Measurements from ENCODE around the gene ILDR1. TPM values are rescaled to one million over a fixed set of nuclear protein-coding genes. Genes with fewer than 3 reads are reported as not detected.

Gene ILDR1
- total RNA-seq, 4 donors from 2014 or later = not detected

DNA sequence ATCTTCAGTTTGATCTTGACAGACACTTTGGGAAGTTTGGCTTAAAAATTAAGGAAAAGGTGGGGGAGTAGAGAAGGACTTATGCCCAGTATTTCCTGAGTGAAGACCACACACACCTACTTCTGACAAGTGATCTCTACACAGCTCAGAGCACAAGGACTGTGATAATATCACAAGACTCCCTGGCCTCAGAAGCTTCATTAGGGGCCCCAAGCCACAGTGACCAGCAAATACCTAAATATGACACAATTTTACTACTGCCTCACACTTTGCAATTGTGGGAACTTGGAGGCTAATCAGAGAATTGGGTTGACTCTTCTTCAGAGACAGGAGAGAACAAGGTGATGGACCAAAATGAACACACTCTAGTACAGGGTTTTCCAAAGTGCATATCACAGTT, 2.6 kb downstream of the ILDR1 start:
- DNase-seq (ENCODE audit: low spot score) (no peak), ATAC-seq (ENCODE audit: low FRiP score) (no peak)
- TF ChIP-seq, protein P1, sequence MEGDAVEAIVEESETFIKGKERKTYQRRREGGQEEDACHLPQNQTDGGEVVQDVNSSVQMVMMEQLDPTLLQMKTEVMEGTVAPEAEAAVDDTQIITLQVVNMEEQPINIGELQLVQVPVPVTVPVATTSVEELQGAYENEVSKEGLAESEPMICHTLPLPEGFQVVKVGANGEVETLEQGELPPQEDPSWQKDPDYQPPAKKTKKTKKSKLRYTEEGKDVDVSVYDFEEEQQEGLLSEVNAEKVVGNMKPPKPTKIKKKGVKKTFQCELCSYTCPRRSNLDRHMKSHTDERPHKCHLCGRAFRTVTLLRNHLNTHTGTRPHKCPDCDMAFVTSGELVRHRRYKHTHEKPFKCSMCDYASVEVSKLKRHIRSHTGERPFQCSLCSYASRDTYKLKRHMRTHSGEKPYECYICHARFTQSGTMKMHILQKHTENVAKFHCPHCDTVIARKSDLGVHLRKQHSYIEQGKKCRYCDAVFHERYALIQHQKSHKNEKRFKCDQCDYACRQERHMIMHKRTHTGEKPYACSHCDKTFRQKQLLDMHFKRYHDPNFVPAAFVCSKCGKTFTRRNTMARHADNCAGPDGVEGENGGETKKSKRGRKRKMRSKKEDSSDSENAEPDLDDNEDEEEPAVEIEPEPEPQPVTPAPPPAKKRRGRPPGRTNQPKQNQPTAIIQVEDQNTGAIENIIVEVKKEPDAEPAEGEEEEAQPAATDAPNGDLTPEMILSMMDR (IDR thresholded peaks at IDR 0.05) = no peak

DNA sequence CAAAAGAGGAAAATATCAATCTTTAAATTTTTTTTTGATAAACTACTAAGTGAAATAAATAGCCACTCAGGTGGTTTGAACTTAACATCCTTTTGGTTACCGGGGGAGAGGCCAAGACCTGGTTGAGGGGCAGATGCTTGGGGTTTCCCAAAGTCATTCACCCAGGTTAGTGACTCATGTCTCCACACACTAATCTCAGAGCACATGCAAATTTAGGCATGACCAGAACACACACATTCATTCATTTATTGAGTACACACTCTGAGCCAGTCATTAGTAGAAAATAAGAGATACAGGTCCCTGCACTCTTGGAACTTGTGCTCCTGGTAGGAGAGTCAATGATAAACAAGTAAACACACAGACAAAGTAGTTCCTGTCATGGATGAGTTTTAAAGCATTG, 7.3 kb downstream of the ILDR1 start:
- DNase-seq (ENCODE audit: low spot score) = no peak
- TF ChIP-seq, protein P1 (IDR thresholded peaks at IDR 0.05) = no peak
- ATAC-seq (ENCODE audit: low FRiP score) = no peak

DNA sequence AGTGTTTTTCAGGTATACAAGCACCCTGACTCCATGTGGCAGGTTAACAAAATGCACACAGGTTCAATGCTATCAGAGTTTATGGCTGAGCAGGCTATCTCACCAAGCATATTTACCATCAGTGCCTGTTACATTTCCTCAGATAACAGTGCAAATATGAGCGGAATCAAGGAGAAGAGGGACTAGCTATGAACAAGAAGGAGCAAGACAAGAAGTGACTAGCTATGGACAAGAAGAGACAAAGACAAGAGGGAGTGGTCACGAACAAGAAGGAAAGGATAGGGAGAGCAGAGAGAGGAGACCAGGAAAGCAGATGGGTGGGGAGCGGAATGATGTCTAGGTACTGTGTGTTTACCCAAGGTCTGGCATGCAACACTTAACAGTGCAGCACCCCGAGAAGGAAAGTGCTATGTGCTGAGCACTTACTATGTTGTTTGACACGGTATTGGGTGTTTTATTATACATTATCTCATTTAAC, 8.6 kb downstream of the ILDR1 start:
- TF ChIP-seq, protein P1 (IDR thresholded peaks at IDR 0.05) = no peak
- no peak for DNase-seq (ENCODE audit: low spot score)
- no peak for ATAC-seq (ENCODE audit: low FRiP score)

DNA sequence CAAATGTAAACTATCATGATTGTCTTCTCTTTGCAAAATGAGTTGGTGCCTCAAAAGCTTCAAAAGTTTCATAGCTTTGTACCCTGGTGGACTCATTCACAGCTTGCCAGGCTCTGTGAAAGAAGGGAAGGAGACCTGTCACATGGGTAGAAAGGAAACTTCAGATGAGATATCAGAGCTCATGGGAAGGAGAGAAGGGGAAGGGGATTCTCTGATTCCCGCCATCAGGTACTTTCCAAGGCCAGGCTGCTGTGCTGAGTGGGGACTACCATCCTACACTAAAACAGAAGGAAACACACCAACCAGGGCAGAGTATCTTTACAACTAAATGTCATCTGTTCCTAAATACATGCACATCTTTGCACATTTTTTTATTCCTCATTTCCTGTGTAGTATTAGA, 9.2 kb downstream of the ILDR1 start:
- DNase-seq (ENCODE audit: low spot score) (no peak), ATAC-seq (ENCODE audit: low FRiP score) (no peak)
- TF ChIP-seq, protein P1 (IDR thresholded peaks at IDR 0.05) = no peak

GRCh38 chr3:122011396-122011795, 10.7 kb downstream of the ILDR1 start:
- ATAC-seq (ENCODE audit: low FRiP score) (no peak), DNase-seq (ENCODE audit: low spot score) (no peak)
- TF ChIP-seq, protein P1 (IDR thresholded peaks at IDR 0.05) = no peak

DNA sequence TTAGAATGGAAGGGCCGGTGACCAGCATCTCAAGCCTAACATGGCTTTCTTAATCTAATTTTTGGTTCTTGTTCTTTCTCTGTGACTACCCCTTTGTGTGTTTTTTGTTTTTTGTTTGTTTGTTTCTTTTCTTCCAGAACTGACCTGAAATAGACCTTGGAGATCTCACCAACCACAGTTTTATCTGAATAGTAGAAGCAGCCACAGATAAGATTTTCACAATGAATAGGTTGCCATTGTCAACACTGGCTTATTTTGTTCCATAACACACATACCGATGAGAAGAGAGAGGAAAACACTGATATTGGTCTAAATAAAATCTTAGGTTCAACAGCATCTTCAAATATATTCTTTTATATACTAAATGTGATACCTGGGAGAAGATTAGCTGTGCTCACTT, 11.5 kb downstream of the ILDR1 start:
- TF ChIP-seq, protein P1 (IDR thresholded peaks at IDR 0.05) = no peak
- no peak for ATAC-seq (ENCODE audit: low FRiP score)
- no peak for DNase-seq (ENCODE audit: low spot score)

GRCh38 chr3:122008166-122008565, 13.9 kb downstream of the ILDR1 start:
- ATAC-seq (ENCODE audit: low FRiP score) = no peak
- no peak for DNase-seq (ENCODE audit: low spot score)
- TF ChIP-seq, protein P1 (IDR thresholded peaks at IDR 0.05) = no peak

Data from omental fat pad (tissue), 4 donors.